Gastroesophageal sphincter (tissue), 3 donors: Measurements from ENCODE around the gene CPNE4.

Source experiments
- EP300 ChIP-seq: sonication (generic); formaldehyde crosslinking; IDR thresholded peaks from one replicate; pipeline ENCODE4 v1.6.1; 2017; ENCODE audit warnings: antibody characterized with exemption, mild to moderate bottlenecking
- POLR2A ChIP-seq, 2 donors: fragments of 450-650 bp; IDR thresholded peaks; one replicate each; pipeline ENCODE4 v1.6.1; 2017; ENCODE audit warnings: antibody characterized with exemption in 2 of 2, mild to moderate bottlenecking in 2 of 2, moderate library complexity in 1 of 2
- POLR2AphosphoS5 ChIP-seq: sonication (generic); formaldehyde crosslinking; IDR thresholded peaks from one replicate; pipeline ENCODE4 v1.6.1; 2017; ENCODE audit warnings: antibody characterized with exemption
- TF ChIP-seq, protein P1 (sequence below), 4 experiments: fragments of 200-600 bp in 2 of 4; fragments of 450-650 bp in 2 of 4; sonication (generic) in 1 of 4; IDR thresholded peaks; one replicate each; pipeline ENCODE4 v1.5.1; 2017 to 2019; ENCODE audit warnings: antibody characterized with exemption in 4 of 4, mild to moderate bottlenecking in 2 of 4, moderate library complexity in 2 of 4

DNA sequence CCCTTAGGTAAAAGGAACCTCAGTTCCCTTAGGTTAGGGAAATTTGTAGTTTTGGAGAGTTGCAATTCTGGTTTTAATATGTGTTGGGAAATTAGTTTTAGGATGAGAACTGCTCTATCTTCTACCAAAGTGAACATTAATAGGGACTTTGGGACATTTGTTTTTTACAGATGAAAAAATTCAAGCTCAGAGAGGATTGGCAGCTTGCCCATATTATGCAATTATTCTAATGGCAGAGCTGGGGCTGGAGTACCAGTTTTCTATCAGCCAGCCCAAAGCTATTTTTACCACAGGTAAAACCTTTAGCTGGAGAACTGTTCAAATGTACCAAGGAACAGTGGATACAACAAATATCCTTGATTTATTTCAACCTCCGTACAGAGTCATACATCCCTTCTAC lies 127.0 kb downstream of the CPNE4 start:
- TF ChIP-seq, protein P1, sequence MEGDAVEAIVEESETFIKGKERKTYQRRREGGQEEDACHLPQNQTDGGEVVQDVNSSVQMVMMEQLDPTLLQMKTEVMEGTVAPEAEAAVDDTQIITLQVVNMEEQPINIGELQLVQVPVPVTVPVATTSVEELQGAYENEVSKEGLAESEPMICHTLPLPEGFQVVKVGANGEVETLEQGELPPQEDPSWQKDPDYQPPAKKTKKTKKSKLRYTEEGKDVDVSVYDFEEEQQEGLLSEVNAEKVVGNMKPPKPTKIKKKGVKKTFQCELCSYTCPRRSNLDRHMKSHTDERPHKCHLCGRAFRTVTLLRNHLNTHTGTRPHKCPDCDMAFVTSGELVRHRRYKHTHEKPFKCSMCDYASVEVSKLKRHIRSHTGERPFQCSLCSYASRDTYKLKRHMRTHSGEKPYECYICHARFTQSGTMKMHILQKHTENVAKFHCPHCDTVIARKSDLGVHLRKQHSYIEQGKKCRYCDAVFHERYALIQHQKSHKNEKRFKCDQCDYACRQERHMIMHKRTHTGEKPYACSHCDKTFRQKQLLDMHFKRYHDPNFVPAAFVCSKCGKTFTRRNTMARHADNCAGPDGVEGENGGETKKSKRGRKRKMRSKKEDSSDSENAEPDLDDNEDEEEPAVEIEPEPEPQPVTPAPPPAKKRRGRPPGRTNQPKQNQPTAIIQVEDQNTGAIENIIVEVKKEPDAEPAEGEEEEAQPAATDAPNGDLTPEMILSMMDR (IDR thresholded peaks at IDR 0.05), result no peak
- TF ChIP-seq EP300 (no peak), POLR2A (IDR thresholded peaks at IDR 0.05) (no peak), POLR2AphosphoS5 (no peak)
